Measurements from ENCODE around the gene STRAP. TPM values are rescaled to one million over a fixed set of nuclear protein-coding genes. Genes with fewer than 3 reads are reported as not detected.
"Not testable (repeated sequence)": the region's sequence is repeated elsewhere in the genome, so short reads cannot be mapped to it uniquely, and the experiment has no call there.

STRAP gene
- total and polyA plus RNA-seq, 2 donors from 2014 or later, result 85.9 to 99.1 TPM

DNA sequence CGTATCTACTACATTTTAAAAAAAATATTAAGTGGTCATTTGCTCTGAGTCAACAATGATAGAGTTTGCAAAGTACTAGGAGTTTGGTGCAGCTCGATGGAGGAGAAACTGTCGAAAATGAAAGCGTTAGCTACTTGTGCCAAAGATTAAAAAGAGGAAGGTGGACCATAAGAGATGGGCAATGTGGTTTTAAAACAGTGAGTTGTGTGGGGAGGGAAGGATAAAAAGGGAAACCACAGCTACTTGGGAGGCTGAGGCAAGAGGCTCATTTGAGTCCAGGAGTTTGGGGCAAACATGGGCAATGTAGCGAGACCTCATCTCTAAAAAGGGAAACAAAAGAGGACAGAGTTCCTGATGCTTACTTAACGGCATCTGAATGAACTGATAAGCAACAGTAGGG, 18.2 kb upstream of the STRAP start:
- no peaks in the 10 kb centered on the region for H3K4me1 ChIP-seq (ENCODE audit: control insufficient read depth in 2 of 3, insufficient read depth in 2 of 3, low read depth in 1 of 3, low read length in 3 of 3)
- no peak for DNase-seq
- no peak overlapping the region for H3K9ac ChIP-seq (ENCODE audit: low read length in 3 of 3)
- H3K9me3 ChIP-seq (ENCODE audit: control insufficient read depth in 2 of 3, insufficient read depth in 1 of 3, low read length in 3 of 3), result no peaks in the 10 kb centered on the region
- no peak for FAIRE-seq
- H3K27ac ChIP-seq (ENCODE audit: low read depth in 2 of 2, low read length in 2 of 2), result no peak overlapping the region
- TF ChIP-seq, protein P1, sequence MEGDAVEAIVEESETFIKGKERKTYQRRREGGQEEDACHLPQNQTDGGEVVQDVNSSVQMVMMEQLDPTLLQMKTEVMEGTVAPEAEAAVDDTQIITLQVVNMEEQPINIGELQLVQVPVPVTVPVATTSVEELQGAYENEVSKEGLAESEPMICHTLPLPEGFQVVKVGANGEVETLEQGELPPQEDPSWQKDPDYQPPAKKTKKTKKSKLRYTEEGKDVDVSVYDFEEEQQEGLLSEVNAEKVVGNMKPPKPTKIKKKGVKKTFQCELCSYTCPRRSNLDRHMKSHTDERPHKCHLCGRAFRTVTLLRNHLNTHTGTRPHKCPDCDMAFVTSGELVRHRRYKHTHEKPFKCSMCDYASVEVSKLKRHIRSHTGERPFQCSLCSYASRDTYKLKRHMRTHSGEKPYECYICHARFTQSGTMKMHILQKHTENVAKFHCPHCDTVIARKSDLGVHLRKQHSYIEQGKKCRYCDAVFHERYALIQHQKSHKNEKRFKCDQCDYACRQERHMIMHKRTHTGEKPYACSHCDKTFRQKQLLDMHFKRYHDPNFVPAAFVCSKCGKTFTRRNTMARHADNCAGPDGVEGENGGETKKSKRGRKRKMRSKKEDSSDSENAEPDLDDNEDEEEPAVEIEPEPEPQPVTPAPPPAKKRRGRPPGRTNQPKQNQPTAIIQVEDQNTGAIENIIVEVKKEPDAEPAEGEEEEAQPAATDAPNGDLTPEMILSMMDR (IDR thresholded peaks at IDR 0.05; ENCODE audit: borderline replicate concordance, extremely low read depth, insufficient read depth), result no peak
- H3K27me3 ChIP-seq (ENCODE audit: control insufficient read depth, insufficient read depth, low read length), result no peaks in the 10 kb centered on the region
- H3K36me3 ChIP-seq (ENCODE audit: control insufficient read depth in 2 of 3, insufficient read depth in 3 of 3, low read length in 3 of 3), result no peaks in the 10 kb centered on the region
- no peak overlapping the region for H3K4me3 ChIP-seq (ENCODE audit: low read length in 3 of 3)
- intact Hi-C loops (cut with DNase I), result no loop called here

DNA sequence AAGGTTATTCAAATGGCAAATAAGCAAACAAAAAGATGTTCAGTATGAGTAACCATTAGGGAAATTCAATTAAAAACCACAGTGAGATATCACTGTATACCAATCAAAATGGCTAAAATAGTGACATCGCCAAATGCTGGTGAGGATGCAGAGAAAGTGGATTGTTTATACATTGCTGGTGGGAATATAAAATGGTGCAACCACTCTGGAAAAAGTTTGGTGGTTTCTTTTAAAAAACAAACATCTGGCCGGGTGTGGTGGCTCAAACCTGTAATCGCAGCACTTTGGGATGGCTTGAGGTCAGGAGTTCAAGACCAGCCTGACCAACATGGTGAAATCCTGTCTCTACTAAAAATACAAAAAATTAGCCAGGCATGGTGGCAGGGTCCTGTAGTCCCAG, 14.0 kb upstream of the STRAP start:
- Histone ChIP-seq H3K9ac (ENCODE audit: low read length in 3 of 3) (no peak overlapping the region), H3K36me3 (ENCODE audit: control insufficient read depth in 2 of 3, insufficient read depth in 3 of 3, low read length in 3 of 3) (no peaks in the 10 kb centered on the region), H3K4me1 (ENCODE audit: control insufficient read depth in 2 of 3, insufficient read depth in 2 of 3, low read depth in 1 of 3, low read length in 3 of 3) (no peaks in the 10 kb centered on the region), H3K27ac (ENCODE audit: low read depth in 2 of 2, low read length in 2 of 2) (no peak overlapping the region), H3K4me3 (ENCODE audit: low read length in 3 of 3) (no peak overlapping the region), H3K27me3 (ENCODE audit: control insufficient read depth, insufficient read depth, low read length) (no peaks in the 10 kb centered on the region), H3K9me3 (ENCODE audit: control insufficient read depth in 2 of 3, insufficient read depth in 1 of 3, low read length in 3 of 3) (no peaks in the 10 kb centered on the region)
- FAIRE-seq (no peak), DNase-seq (no peak)
- TF ChIP-seq, protein P1 (IDR thresholded peaks at IDR 0.05; ENCODE audit: borderline replicate concordance, extremely low read depth, insufficient read depth), result no peak
- intact Hi-C loops (cut with DNase I), result no loop called here

DNA sequence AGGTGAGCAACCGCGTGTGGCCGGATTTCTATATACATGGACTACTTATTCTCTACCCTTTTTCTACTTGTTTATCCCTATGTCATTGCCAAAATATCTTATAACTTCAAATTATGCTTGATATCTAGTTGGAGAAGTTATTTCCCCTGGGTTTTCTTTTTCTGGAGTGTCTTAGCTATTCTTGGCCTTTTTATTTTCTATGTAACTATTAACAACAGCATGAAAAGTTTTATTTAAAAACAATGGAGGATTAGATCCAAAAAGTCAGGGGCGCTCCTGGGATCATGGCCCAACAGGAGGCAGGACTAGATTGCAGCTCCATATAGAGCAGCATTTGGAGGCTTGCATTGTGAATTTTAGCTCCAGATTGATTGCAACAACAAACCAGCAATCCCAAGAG, 8.6 kb upstream of the STRAP start:
- Histone ChIP-seq H3K4me1 (ENCODE audit: control insufficient read depth in 2 of 3, insufficient read depth in 2 of 3, low read depth in 1 of 3, low read length in 3 of 3) (no peaks in the 10 kb centered on the region), H3K9me3 (ENCODE audit: control insufficient read depth in 2 of 3, insufficient read depth in 1 of 3, low read length in 3 of 3) (no peaks in the 10 kb centered on the region), H3K27ac (ENCODE audit: low read depth in 2 of 2, low read length in 2 of 2) (no peak overlapping the region), H3K9ac (ENCODE audit: low read length in 3 of 3) (no peak overlapping the region), H3K27me3 (ENCODE audit: control insufficient read depth, insufficient read depth, low read length) (no peaks in the 10 kb centered on the region), H3K4me3 (ENCODE audit: low read length in 3 of 3) (no peak overlapping the region), H3K36me3 (ENCODE audit: control insufficient read depth in 2 of 3, insufficient read depth in 3 of 3, low read length in 3 of 3) (no peaks in the 10 kb centered on the region)
- DNase-seq, result no peak
- no peak for FAIRE-seq
- intact Hi-C loops (cut with DNase I), result no loop called here
- TF ChIP-seq, protein P1 (IDR thresholded peaks at IDR 0.05; ENCODE audit: borderline replicate concordance, extremely low read depth, insufficient read depth), result no peak

DNA sequence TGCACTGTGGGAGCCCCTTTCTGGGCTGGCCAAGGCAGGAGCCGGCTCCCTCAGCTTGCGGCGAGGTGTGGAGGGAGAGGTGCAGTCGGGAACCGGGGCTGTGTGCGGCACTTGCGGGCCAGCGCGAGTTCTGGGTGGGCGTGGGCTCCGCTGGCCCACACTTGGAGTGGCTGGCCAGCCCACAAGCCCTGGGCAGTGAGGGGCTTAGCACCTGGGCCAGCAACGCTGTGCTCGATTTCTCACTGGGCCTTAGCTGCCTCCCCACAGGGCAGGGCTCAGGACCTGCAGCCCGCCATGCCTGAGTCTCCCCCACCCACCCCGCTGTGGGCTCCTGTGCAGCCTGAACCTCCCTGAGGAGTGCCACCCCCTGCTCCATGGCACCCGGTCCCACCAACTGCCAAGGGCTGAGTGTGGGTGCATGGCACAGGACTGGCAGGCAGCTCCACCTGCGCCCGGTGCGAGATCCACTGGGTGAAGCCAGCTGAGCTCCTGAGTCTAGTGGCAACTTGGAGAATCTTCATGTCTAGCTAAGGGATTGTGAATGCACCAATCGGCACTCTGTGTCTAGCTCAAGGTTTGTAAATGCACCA, 7.5 kb upstream of the STRAP start:
- FAIRE-seq; DNase-seq; H3K4me3 ChIP-seq (ENCODE audit: low read length in 3 of 3); H3K9me3 ChIP-seq (ENCODE audit: control insufficient read depth in 2 of 3, insufficient read depth in 1 of 3, low read length in 3 of 3); H3K27ac ChIP-seq (ENCODE audit: low read depth in 2 of 2, low read length in 2 of 2); H3K36me3 ChIP-seq (ENCODE audit: control insufficient read depth in 2 of 3, insufficient read depth in 3 of 3, low read length in 3 of 3); H3K9ac ChIP-seq (ENCODE audit: low read length in 3 of 3); H3K4me1 ChIP-seq (ENCODE audit: control insufficient read depth in 2 of 3, insufficient read depth in 2 of 3, low read depth in 1 of 3, low read length in 3 of 3); H3K27me3 ChIP-seq (ENCODE audit: control insufficient read depth, insufficient read depth, low read length); intact Hi-C loops (cut with DNase I): not testable (repeated sequence)

Measured in kidney (tissue), 14 donors.